HL-60 (cell line): Measurements from ENCODE around the gene LAMA2.

ENCODE experiments used
- DNase-seq, 2 experiments: peaks; one replicate each; pipeline ENCODE4 v3.0.0-alpha.2; 2010 to 2020; ENCODE audit warnings: low read depth in 1 of 2, low spot score in 1 of 2
- H3K27ac ChIP-seq: fragments of 250-450 bp; sonication (Bioruptor Pico); replicated peaks from 2 replicates; pipeline ENCODE4 v1.5.1; 2020; ENCODE audit warnings: mild to moderate bottlenecking, moderate library complexity
- H3K27me3 ChIP-seq: fragments of 250-450 bp; sonication (Bioruptor Pico); 2 replicates; pipeline ENCODE4 v1.5.1; 2021; ENCODE audit warnings: mild to moderate bottlenecking, moderate library complexity; ENCODE audit not compliant: insufficient read depth, poor library complexity, severe bottlenecking
- H3K4me3 ChIP-seq: replicated peaks from 2 replicates; pipeline ENCODE4 v1.5.1; 2011; ENCODE audit warnings: mild to moderate bottlenecking, control low read depth, low read length; ENCODE audit not compliant: insufficient read depth
- GABPA ChIP-seq: IDR thresholded peaks from 2 replicates; pipeline ENCODE4 v1.6.1; 2012; ENCODE audit warnings: low read depth
- POLR2AphosphoS5 ChIP-seq: IDR thresholded peaks from 2 replicates; pipeline ENCODE4 v1.6.1; 2012; ENCODE audit warnings: low read depth
- REST ChIP-seq: IDR thresholded peaks from 2 replicates; pipeline ENCODE4 v1.6.1; 2012; ENCODE audit warnings: low read depth; ENCODE audit not compliant: insufficient replicate concordance
- SPI1 ChIP-seq: IDR thresholded peaks from 2 replicates; pipeline ENCODE4 v1.6.1; 2012; ENCODE audit warnings: low read depth, mild to moderate bottlenecking, borderline replicate concordance
- TF ChIP-seq, protein P1 (sequence below): IDR thresholded peaks from one replicate; pipeline ENCODE4 v1.5.1; 2011; ENCODE audit warnings: low read length, control low read depth, inconsistent platforms; ENCODE audit not compliant: insufficient read depth

LAMA2 gene

GRCh38 chr6:128963561-128963960 is 80.6 kb downstream of the LAMA2 start:
- Histone ChIP-seq H3K4me3 (no peak overlapping the region), H3K27ac (no peak overlapping the region), H3K27me3 (no peaks in the 10 kb centered on the region)
- DNase-seq = no peak
- no peak for TF ChIP-seq GABPA
- no peak for TF ChIP-seq REST
- TF ChIP-seq, protein P1, sequence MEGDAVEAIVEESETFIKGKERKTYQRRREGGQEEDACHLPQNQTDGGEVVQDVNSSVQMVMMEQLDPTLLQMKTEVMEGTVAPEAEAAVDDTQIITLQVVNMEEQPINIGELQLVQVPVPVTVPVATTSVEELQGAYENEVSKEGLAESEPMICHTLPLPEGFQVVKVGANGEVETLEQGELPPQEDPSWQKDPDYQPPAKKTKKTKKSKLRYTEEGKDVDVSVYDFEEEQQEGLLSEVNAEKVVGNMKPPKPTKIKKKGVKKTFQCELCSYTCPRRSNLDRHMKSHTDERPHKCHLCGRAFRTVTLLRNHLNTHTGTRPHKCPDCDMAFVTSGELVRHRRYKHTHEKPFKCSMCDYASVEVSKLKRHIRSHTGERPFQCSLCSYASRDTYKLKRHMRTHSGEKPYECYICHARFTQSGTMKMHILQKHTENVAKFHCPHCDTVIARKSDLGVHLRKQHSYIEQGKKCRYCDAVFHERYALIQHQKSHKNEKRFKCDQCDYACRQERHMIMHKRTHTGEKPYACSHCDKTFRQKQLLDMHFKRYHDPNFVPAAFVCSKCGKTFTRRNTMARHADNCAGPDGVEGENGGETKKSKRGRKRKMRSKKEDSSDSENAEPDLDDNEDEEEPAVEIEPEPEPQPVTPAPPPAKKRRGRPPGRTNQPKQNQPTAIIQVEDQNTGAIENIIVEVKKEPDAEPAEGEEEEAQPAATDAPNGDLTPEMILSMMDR = no peak
- TF ChIP-seq POLR2AphosphoS5 = no peak
- TF ChIP-seq SPI1 = no peak

DNA sequence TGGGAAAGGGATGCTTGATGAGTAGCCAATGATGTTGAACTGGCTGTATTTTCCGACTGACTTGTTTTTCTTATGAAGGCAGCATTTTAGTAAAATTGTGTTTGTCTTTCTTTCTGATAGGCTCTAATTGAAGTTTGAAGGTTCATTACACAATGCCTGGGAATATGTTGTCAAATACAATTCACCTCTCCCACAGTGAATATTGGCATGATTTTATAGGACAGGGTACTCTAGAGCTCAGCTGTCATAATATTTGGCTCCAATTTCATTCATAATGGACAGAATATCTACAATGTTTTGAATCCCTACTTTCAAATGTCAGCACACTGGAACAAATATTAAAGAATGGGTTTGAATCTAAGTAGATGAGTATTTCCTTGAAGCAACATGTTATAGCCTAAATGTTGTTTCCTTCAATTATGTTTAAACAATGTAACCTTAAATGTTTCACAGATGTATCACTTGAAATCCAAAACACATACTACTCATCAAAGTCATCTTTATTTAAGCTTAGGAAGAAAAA is 81.4 kb downstream of the LAMA2 start:
- no peak for DNase-seq
- no peak overlapping the region for H3K4me3 ChIP-seq
- no peaks in the 10 kb centered on the region for H3K27me3 ChIP-seq
- H3K27ac ChIP-seq = no peak overlapping the region
- TF ChIP-seq SPI1 (no peak), POLR2AphosphoS5 (no peak), GABPA (no peak), REST (no peak)
- TF ChIP-seq, protein P1 = no peak

DNA sequence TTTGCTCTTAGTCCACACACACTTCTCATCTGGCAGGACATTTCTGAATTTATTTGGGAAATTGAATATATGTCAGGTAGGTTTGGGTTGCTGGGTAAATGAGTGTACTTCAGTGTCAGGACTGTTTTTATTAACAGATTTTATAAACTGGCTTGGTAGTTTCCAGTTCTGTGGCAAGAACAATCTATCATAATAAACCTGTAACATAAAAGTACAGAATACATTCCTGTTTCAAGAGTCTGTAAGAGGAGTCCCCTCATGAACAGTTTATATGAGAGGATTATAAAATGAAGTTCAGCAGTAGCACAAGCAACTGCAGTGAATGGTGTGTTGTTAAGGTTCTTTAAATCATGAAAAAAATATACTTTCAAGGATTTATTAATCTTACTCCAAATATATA is 81.8 kb downstream of the LAMA2 start:
- Histone ChIP-seq H3K27me3 (no peaks in the 10 kb centered on the region), H3K4me3 (no peak overlapping the region), H3K27ac (no peak overlapping the region)
- DNase-seq = no peak
- TF ChIP-seq, protein P1 = no peak

GRCh38 chr6:128966934-128967333 is 84.0 kb downstream of the LAMA2 start:
- H3K27me3 ChIP-seq = no peaks in the 10 kb centered on the region
- TF ChIP-seq SPI1 (no peak), REST (no peak), GABPA (no peak), POLR2AphosphoS5 (no peak)
- TF ChIP-seq, protein P1 = no peak
- H3K27ac ChIP-seq = no peak overlapping the region
- H3K4me3 ChIP-seq = no peak overlapping the region
- DNase-seq = no peak
